IMR-90 (cell line): ENCODE data around the gene MRGPRD. TPM values are rescaled to one million over a fixed set of nuclear protein-coding genes. Genes with fewer than 3 reads are reported as not detected.

Experiments
- ATAC-seq: fragments of 200-7000 bp; cut with Tn5 transposase; 2 replicates; pipeline ENCODE4 v1.9.1; 2020; ENCODE audit warnings: low read depth, mild to moderate bottlenecking, moderate library complexity
- BruUV-seq: library from RNA; stranded (reverse); fragments of 400-500 nt; replicated peaks from 2 replicates; lab custom pipeline; 2021; lab: Mats Ljungman, UMichigan
- CTCF ChIA-PET: fragments of 300-600 bp; formaldehyde crosslinking; extraction: SDS; loops from one replicate; lab custom pipeline; 2021; ENCODE audit warnings: antibody characterized with exemption; lab: Yijun Ruan, JAX
- POLR2A ChIA-PET: fragments of 300-600 bp; sonication (Branson Sonifier 250); formaldehyde crosslinking; loops from one replicate; lab custom pipeline; 2022; ENCODE audit warnings: antibody characterized with exemption; ENCODE audit not compliant: unreplicated experiment; lab: Charles Lee
- DNase-seq: peaks from one replicate; pipeline ENCODE4 v3.0.0; 2013
- H2AFZ ChIP-seq: replicated peaks from 2 replicates; pipeline ENCODE3; 2013; ENCODE audit warnings: low read length, mild to moderate bottlenecking; ENCODE audit not compliant: poor library complexity
- H2AK5ac ChIP-seq: 2 replicates; pipeline ENCODE4 v1.6.1; 2013; ENCODE audit warnings: low read depth, low read length, inconsistent platforms
- H2AK9ac ChIP-seq: replicated peaks from 2 replicates; pipeline ENCODE3; 2013; ENCODE audit warnings: mild to moderate bottlenecking, low read depth, low read length, moderate library complexity; ENCODE audit not compliant: poor library complexity
- H2BK120ac ChIP-seq: 2 replicates; pipeline ENCODE4 v1.6.1; 2013; ENCODE audit warnings: low read depth, low read length, inconsistent platforms
- H2BK15ac ChIP-seq: 3 replicates; pipeline ENCODE4 v1.6.1; 2013; ENCODE audit warnings: low read depth, low read length, inconsistent platforms
- H2BK20ac ChIP-seq: 2 replicates; pipeline ENCODE4 v1.6.1; 2013; ENCODE audit warnings: low read depth, mild to moderate bottlenecking, inconsistent platforms, low read length, moderate library complexity
- H2BK5ac ChIP-seq: 2 replicates; pipeline ENCODE4 v1.6.1; 2013; ENCODE audit warnings: mild to moderate bottlenecking, low read depth, low read length, inconsistent platforms; ENCODE audit not compliant: poor library complexity, severe bottlenecking
- H3K14ac ChIP-seq: replicated peaks from 2 replicates; pipeline ENCODE4 v1.6.1; 2013; ENCODE audit warnings: low read depth, low read length, inconsistent platforms
- H3K18ac ChIP-seq: 2 replicates; pipeline ENCODE4 v1.6.1; 2013; ENCODE audit warnings: low read depth, low read length, control low read depth
- H3K23ac ChIP-seq: 2 replicates; pipeline ENCODE4 v1.6.1; 2013; ENCODE audit warnings: low read depth, low read length, inconsistent platforms
- H3K27ac ChIP-seq: 2 replicates; pipeline ENCODE4 v1.5.1; 2013; ENCODE audit warnings: mild to moderate bottlenecking, control low read depth, low read length; ENCODE audit not compliant: insufficient read depth
- H3K27me3 ChIP-seq: 2 replicates; pipeline ENCODE4 v1.6.1; 2013; ENCODE audit warnings: low read length; ENCODE audit not compliant: control insufficient read depth, insufficient read depth
- H3K36me3 ChIP-seq: 2 replicates; pipeline ENCODE4 v1.6.1; 2013; ENCODE audit warnings: low read length, mixed read lengths; ENCODE audit not compliant: control insufficient read depth, insufficient read depth
- H3K4ac ChIP-seq: 2 replicates; pipeline ENCODE4 v1.6.1; 2013; ENCODE audit warnings: low read depth, low read length, inconsistent platforms
- H3K4me1 ChIP-seq: 2 replicates; pipeline ENCODE4 v1.6.1; 2013; ENCODE audit warnings: low read length, mixed read lengths; ENCODE audit not compliant: control insufficient read depth, insufficient read depth
- H3K4me2 ChIP-seq: 2 replicates; pipeline ENCODE4 v1.6.1; 2013; ENCODE audit warnings: low read depth, mild to moderate bottlenecking, control low read depth, low read length, moderate library complexity
- H3K4me3 ChIP-seq: 2 replicates; pipeline ENCODE4 v1.5.1; 2013; ENCODE audit warnings: low read depth, mild to moderate bottlenecking, control low read depth, low read length, moderate library complexity; ENCODE audit not compliant: insufficient read depth
- H3K56ac ChIP-seq: 2 replicates; pipeline ENCODE4 v1.6.1; 2013; ENCODE audit warnings: low read length, inconsistent platforms; ENCODE audit not compliant: insufficient read depth; ENCODE audit errors: extremely low read depth
- H3K79me1 ChIP-seq, 2 experiments: 2 replicates each; pipeline ENCODE4 v1.6.1; 2013; ENCODE audit warnings: low read length in 2 of 2, inconsistent platforms in 1 of 2, low read depth in 1 of 2
- H3K9ac ChIP-seq: 2 replicates; pipeline ENCODE4 v1.6.1; 2013; ENCODE audit warnings: low read depth, low read length, control low read depth
- H3K9me1 ChIP-seq: 2 replicates; pipeline ENCODE4 v1.6.1; 2013; ENCODE audit warnings: low read length, inconsistent platforms; ENCODE audit not compliant: insufficient read depth
- H3K9me3 ChIP-seq: 2 replicates; pipeline ENCODE4 v1.6.1; 2013; ENCODE audit warnings: low read length; ENCODE audit not compliant: control insufficient read depth, insufficient read depth
- H4K20me1 ChIP-seq: 2 replicates; pipeline ENCODE4 v1.6.1; 2013; ENCODE audit warnings: low read length, inconsistent platforms; ENCODE audit not compliant: insufficient read depth
- H4K5ac ChIP-seq: 2 replicates; pipeline ENCODE4 v1.6.1; 2013; ENCODE audit warnings: mild to moderate bottlenecking, low read depth, low read length, control low read depth
- H4K8ac ChIP-seq, 2 experiments: 2 replicates each; pipeline ENCODE4 v1.6.1; 2013; ENCODE audit warnings: low read depth in 2 of 2, low read length in 2 of 2, control low read depth in 1 of 2, inconsistent platforms in 1 of 2
- H4K91ac ChIP-seq: 2 replicates; pipeline ENCODE4 v1.6.1; 2013; ENCODE audit warnings: low read depth, low read length, inconsistent platforms; ENCODE audit not compliant: insufficient read depth
- BHLHE40 ChIP-seq: fragments of 150-350 bp; IDR thresholded peaks from 2 replicates; pipeline ENCODE4 v1.6.1; 2016; ENCODE audit warnings: mild to moderate bottlenecking, low read depth, low read length
- CEBPB ChIP-seq: IDR thresholded peaks from 2 replicates; pipeline ENCODE4 v1.6.1; 2012; ENCODE audit warnings: low read depth, low read length, improper control_type of control experiment
- CHD1 ChIP-seq: IDR thresholded peaks from 2 replicates; pipeline ENCODE4 v1.6.1; 2012; ENCODE audit warnings: low read depth, low read length, improper control_type of control experiment
- ELK1 ChIP-seq: fragments of 150-350 bp; IDR thresholded peaks from 2 replicates; pipeline ENCODE4 v1.6.1; 2016; ENCODE audit warnings: low read depth, mild to moderate bottlenecking, low read length, moderate library complexity, borderline replicate concordance
- FOS ChIP-seq: fragments of 150-350 bp; IDR thresholded peaks from 2 replicates; pipeline ENCODE4 v1.6.1; 2016; ENCODE audit warnings: low read depth, low read length
- MAFK ChIP-seq: IDR thresholded peaks from 2 replicates; pipeline ENCODE4 v1.6.1; 2012; ENCODE audit warnings: low read depth, low read length, improper control_type of control experiment
- MAZ ChIP-seq: IDR thresholded peaks from 2 replicates; pipeline ENCODE4 v1.6.1; 2012; ENCODE audit warnings: low read depth, mild to moderate bottlenecking, low read length, improper control_type of control experiment, moderate library complexity, borderline replicate concordance
- MXI1 ChIP-seq: IDR thresholded peaks from 2 replicates; pipeline ENCODE4 v1.6.1; 2012; ENCODE audit warnings: low read depth, mild to moderate bottlenecking, low read length, moderate library complexity, borderline replicate concordance
- NFE2L2 ChIP-seq: fragments of 150-350 bp; IDR thresholded peaks from 2 replicates; pipeline ENCODE4 v1.6.1; 2016; ENCODE audit warnings: low read depth, mild to moderate bottlenecking, low read length
- POLR2A ChIP-seq: IDR thresholded peaks from 2 replicates; pipeline ENCODE4 v1.6.1; 2012; ENCODE audit warnings: mild to moderate bottlenecking, low read depth, low read length
- RAD21 ChIP-seq: IDR thresholded peaks from 2 replicates; pipeline ENCODE4 v1.6.1; 2012; ENCODE audit warnings: low read length, improper control_type of control experiment
- RCOR1 ChIP-seq: IDR thresholded peaks from 2 replicates; pipeline ENCODE4 v1.6.1; 2012; ENCODE audit warnings: mild to moderate bottlenecking, low read length, improper control_type of control experiment; ENCODE audit not compliant: insufficient replicate concordance
- RFX5 ChIP-seq: IDR thresholded peaks from 2 replicates; pipeline ENCODE4 v1.8.0; 2012; ENCODE audit warnings: low read depth, mild to moderate bottlenecking, low read length, moderate library complexity
- SMC3 ChIP-seq: fragments of 150-350 bp; IDR thresholded peaks from 2 replicates; pipeline ENCODE4 v1.6.1; 2016; ENCODE audit warnings: low read depth, mild to moderate bottlenecking, antibody characterized with exemption, low read length, moderate library complexity
- USF2 ChIP-seq: fragments of 150-350 bp; IDR thresholded peaks from 2 replicates; pipeline ENCODE4 v1.6.1; 2017; ENCODE audit warnings: mild to moderate bottlenecking, antibody characterized with exemption, low read length, low read depth
- WGBS, 2 experiments: methylation state at CpG; one replicate each; pipeline versions ENCODE4 v1.1.5 to v1.1.7; 2013; ENCODE audit warnings: missing lambda C conversion rate in 2 of 2; ENCODE audit not compliant: insufficient read length in 1 of 2; ENCODE audit errors: extremely low coverage in 2 of 2; 5-methylcytosine and 5-hydroxymethylcytosine counted together
- dilution Hi-C: fragments of 300-500 bp; cut with HindIII; formaldehyde crosslinking; loops from one replicate; pipeline ENCODE4 v1.14.3; 2018; ENCODE audit warnings: low sequenced_read_pairs; ENCODE audit not compliant: unreplicated experiment
- in situ Hi-C: fragments of 300-500 bp; cut with MboI; formaldehyde crosslinking; loops from 3 replicates; pipeline ENCODE4 v1.14.3; 2019; ENCODE audit warnings: low sequenced_read_pairs, inconsistent platforms, mixed read lengths
- intact Hi-C: fragments of 100-400 bp; cut with micrococcal nuclease; formaldehyde crosslinking; loops from 2 replicates; pipeline ENCODE4 v1.10.0; 2022
- polyA plus RNA-seq, 3 experiments: library from polyadenylated mRNA; depleted of rRNA; stranded (reverse); fragments of >200 nt; gene quantifications; 2 replicates each; pipeline ENCODE4 v1.2.3, GENCODE V29; 2012; ENCODE audit warnings: low replicate concordance in 1 of 3
- total RNA-seq: library from RNA; depleted of rRNA; stranded (reverse); fragments of >200 nt; gene quantifications from 2 replicates; pipeline ENCODE4 v1.2.3, GENCODE V29; 2012
- TF ChIP-seq, protein P1 (sequence below): conservative IDR thresholded peaks from 2 replicates; pipeline ENCODE4 v1.5.1; 2012; ENCODE audit warnings: mild to moderate bottlenecking, low read depth, low read length, improper control_type of control experiment

Gene MRGPRD
- total and polyA plus RNA-seq, 2 of the 4 experiments (the other 2 are of a cell fraction) = not detected

DNA sequence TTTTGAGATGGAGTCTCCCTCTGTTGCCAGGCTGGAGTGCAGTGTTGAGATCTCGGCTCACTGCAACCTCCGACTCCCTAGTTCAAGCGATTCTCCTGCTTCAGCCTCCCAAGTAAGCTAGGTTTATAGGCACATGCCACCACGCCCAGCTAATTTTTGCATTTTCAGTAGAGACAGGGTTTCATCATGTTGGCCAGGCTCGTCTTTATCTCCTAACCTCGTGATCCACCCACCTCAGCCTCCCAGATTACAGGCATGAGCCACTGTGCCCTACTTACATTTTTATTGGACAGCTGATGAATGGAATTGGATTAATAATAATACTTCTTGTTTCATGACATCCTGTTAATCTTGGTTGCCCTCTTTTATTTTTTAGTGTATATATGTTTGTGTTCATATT lies 3.0 kb upstream of the MRGPRD start:
- H3K36me3 ChIP-seq = no peaks in the 10 kb centered on the region
- no peaks in the 10 kb centered on the region for H3K4me1 ChIP-seq
- H2BK20ac ChIP-seq = no peak overlapping the region
- no peak overlapping the region for H4K5ac ChIP-seq
- H4K20me1 ChIP-seq = no peaks in the 10 kb centered on the region
- ChIA-PET POLR2A (no interaction called here), CTCF (interaction anchor here (0.7 kb wide), 1 partner anchor 732 kb away, joined by 4 read pairs; no protein-coding TSS in a partner anchor)
- no peak overlapping the region for H2BK5ac ChIP-seq
- no peak overlapping the region for H2AK5ac ChIP-seq
- no peak overlapping the region for H3K4me2 ChIP-seq
- in situ Hi-C loops (no loop called here), dilution Hi-C loops (no loop called here), intact Hi-C loops (no loop called here)
- no peak overlapping the region for H2AK9ac ChIP-seq
- H4K91ac ChIP-seq = no peak overlapping the region
- H4K8ac ChIP-seq = no peak overlapping the region
- no peak overlapping the region for H2AFZ ChIP-seq
- H3K18ac ChIP-seq = no peak overlapping the region
- no peaks in the 10 kb centered on the region for H3K79me1 ChIP-seq
- peaks cover 28% of the 10 kb centered on the region for H3K27me3 ChIP-seq
- no peaks in the 10 kb centered on the region for H3K9me1 ChIP-seq
- no peak overlapping the region for H3K4ac ChIP-seq
- no peak overlapping the region for H2BK15ac ChIP-seq
- no CpG with 5 or more reads among the region's 6 CpGs for WGBS, 2 experiments
- ATAC-seq (no peak), DNase-seq (no peak)
- no peak overlapping the region for H3K27ac ChIP-seq
- H2BK120ac ChIP-seq = no peak overlapping the region
- no peaks in the 10 kb centered on the region; the same call in 1 of the 2 replicates for H3K9me3 ChIP-seq
- no peak overlapping the region for H3K23ac ChIP-seq
- H3K9ac ChIP-seq = no peak overlapping the region
- no peak overlapping the region for H3K14ac ChIP-seq
- no peak overlapping the region for H3K56ac ChIP-seq
- TF ChIP-seq BHLHE40 (no peak), RFX5 (no peak), ELK1 (no peak), MAFK (no peak), MAZ (no peak), NFE2L2 (no peak), MXI1 (no peak), SMC3 (no peak), CEBPB (no peak), POLR2A (no peak), USF2 (no peak), RCOR1 (no peak), CHD1 (no peak), RAD21 (no peak), FOS (no peak)
- TF ChIP-seq, protein P1, sequence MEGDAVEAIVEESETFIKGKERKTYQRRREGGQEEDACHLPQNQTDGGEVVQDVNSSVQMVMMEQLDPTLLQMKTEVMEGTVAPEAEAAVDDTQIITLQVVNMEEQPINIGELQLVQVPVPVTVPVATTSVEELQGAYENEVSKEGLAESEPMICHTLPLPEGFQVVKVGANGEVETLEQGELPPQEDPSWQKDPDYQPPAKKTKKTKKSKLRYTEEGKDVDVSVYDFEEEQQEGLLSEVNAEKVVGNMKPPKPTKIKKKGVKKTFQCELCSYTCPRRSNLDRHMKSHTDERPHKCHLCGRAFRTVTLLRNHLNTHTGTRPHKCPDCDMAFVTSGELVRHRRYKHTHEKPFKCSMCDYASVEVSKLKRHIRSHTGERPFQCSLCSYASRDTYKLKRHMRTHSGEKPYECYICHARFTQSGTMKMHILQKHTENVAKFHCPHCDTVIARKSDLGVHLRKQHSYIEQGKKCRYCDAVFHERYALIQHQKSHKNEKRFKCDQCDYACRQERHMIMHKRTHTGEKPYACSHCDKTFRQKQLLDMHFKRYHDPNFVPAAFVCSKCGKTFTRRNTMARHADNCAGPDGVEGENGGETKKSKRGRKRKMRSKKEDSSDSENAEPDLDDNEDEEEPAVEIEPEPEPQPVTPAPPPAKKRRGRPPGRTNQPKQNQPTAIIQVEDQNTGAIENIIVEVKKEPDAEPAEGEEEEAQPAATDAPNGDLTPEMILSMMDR = no peak
- no TSS peak for BruUV-seq
- H3K4me3 ChIP-seq = no peak overlapping the region
